Activated CD4-positive, alpha-beta T cell treated with anti-CD3 and anti-CD28 coated beads for 36 hours (primary cell): ENCODE results near the gene SLC6A16. TPM values are rescaled to one million over a fixed set of nuclear protein-coding genes. Genes with fewer than 3 reads are reported as not detected.
A peak's percentile ranks its signal among the peaks of the same experiment; 100 is the strongest.
"Not testable (repeated sequence)": the region's sequence is repeated elsewhere in the genome, so short reads cannot be mapped to it uniquely, and the experiment has no call there.

Experiments used
- ATAC-seq: fragments of 200-7000 bp; cut with Tn5 transposase; one replicate; pipeline ENCODE4 v1.10.0; 2021; ENCODE audit warnings: mild to moderate bottlenecking, moderate library complexity
- CTCF ChIA-PET: fragments of 350-600 bp; sonication (Branson Sonifier 250); formaldehyde crosslinking; loops from one replicate; lab custom pipeline; 2021; ENCODE audit warnings: antibody characterized with exemption; lab: Charles Lee
- POLR2A ChIA-PET: fragments of 350-600 bp; sonication (Branson Sonifier 250); formaldehyde crosslinking; loops from one replicate; lab custom pipeline; 2021; ENCODE audit warnings: antibody characterized with exemption, inconsistent platforms; lab: Charles Lee
- DNase-seq: peaks from one replicate; pipeline ENCODE4 v3.0.0-alpha.2; 2020
- H3K27ac Mint-ChIP-seq: one replicate; pipeline ENCODE4 v1.8.0; 2021; ENCODE audit warnings: mixed read lengths
- H3K27me3 Mint-ChIP-seq: one replicate; pipeline ENCODE4 v1.8.0; 2021; ENCODE audit warnings: mixed read lengths
- H3K36me3 Mint-ChIP-seq: one replicate; pipeline ENCODE4 v1.8.0; 2021; ENCODE audit warnings: low read depth, mixed read lengths
- H3K4me1 Mint-ChIP-seq: one replicate; pipeline ENCODE4 v1.8.0; 2021; ENCODE audit warnings: mixed read lengths
- H3K4me3 Mint-ChIP-seq: one replicate; pipeline ENCODE4 v1.8.0; 2021; ENCODE audit warnings: mild to moderate bottlenecking, moderate library complexity, mixed read lengths
- H3K9me3 Mint-ChIP-seq: one replicate; pipeline ENCODE4 v1.8.0; 2021; ENCODE audit warnings: low read depth, mixed read lengths
- intact Hi-C, 2 experiments: fragments of 100-400 bp; cut with DNase I in 1 of 2; cut with micrococcal nuclease in 1 of 2; formaldehyde crosslinking; loops; one replicate each; pipeline versions ENCODE4 v1.14.2 to v1.15.1; 2022 to 2024; cut with DNase I, micrococcal nuclease
- total RNA-seq, 2 experiments: library from RNA; stranded (reverse); gene quantifications; one replicate each; pipeline ENCODE4 v1.2.3, GENCODE V29; 2021

Gene SLC6A16
- total RNA-seq, 2 experiments from 2014 or later, result 0.42 to 1.3 TPM

- H3K9me3 Mint-ChIP-seq, H3K4me1 Mint-ChIP-seq, H3K4me3 Mint-ChIP-seq, DNase-seq, CTCF ChIA-PET, intact Hi-C loops, ATAC-seq, H3K27me3 Mint-ChIP-seq, POLR2A ChIA-PET, H3K36me3 Mint-ChIP-seq, H3K27ac Mint-ChIP-seq: not testable (repeated sequence)
Observed at GRCh38 chr19:49298653-49299052, 26.3 kb downstream of the SLC6A16 start.

GRCh38 chr19:49297403-49297802 lies 27.6 kb downstream of the SLC6A16 start:
- Mint-ChIP-seq H3K36me3 (no peaks in the 10 kb centered on the region), H3K27me3 (no peaks in the 10 kb centered on the region), H3K4me3 (no peak overlapping the region), H3K27ac (no peak overlapping the region), H3K9me3 (peaks cover under 1% of the 10 kb centered on the region), H3K4me1 (peaks cover 3% of the 10 kb centered on the region)
- CTCF ChIA-PET, result interaction anchor here (1.0 kb wide), 1 partner anchor 11 kb away, joined by 3 read pairs; no protein-coding TSS in a partner anchor
- intact Hi-C loops, result no loop called here
- DNase-seq, result no peak
- no peak for ATAC-seq
- POLR2A ChIA-PET, result no interaction called here

GRCh38 chr19:49295208-49295880 lies 29.6 kb downstream of the SLC6A16 start:
- no peak overlapping the region for H3K4me3 Mint-ChIP-seq
- intact Hi-C loops, result no loop called here
- CTCF ChIA-PET, result interaction anchor here (0.6 kb wide), 1 partner anchor 238 kb away, joined by 3 read pairs; no protein-coding TSS in a partner anchor
- H3K9me3 Mint-ChIP-seq, result no peaks in the 10 kb centered on the region
- H3K4me1 Mint-ChIP-seq, result peaks cover 2% of the 10 kb centered on the region
- ATAC-seq (no peak), DNase-seq (no peak)
- H3K27ac Mint-ChIP-seq, result no peak overlapping the region
- POLR2A ChIA-PET, result no interaction called here
- no peaks in the 10 kb centered on the region for H3K27me3 Mint-ChIP-seq
- no peaks in the 10 kb centered on the region for H3K36me3 Mint-ChIP-seq

GRCh38 chr19:49294401-49294800 lies 30.6 kb downstream of the SLC6A16 start:
- no peak for ATAC-seq
- no peak overlapping the region for H3K4me3 Mint-ChIP-seq
- H3K27me3 Mint-ChIP-seq, result no peaks in the 10 kb centered on the region
- no peaks in the 10 kb centered on the region for H3K4me1 Mint-ChIP-seq
- H3K36me3 Mint-ChIP-seq, result no peaks in the 10 kb centered on the region
- H3K9me3 Mint-ChIP-seq, result no peaks in the 10 kb centered on the region
- DNase-seq, result no peak
- CTCF ChIA-PET, result no interaction called here
- POLR2A ChIA-PET, result interaction anchor here (0.6 kb wide), 1 partner anchor 243 kb away, joined by 3 read pairs; no protein-coding TSS in a partner anchor
- H3K27ac Mint-ChIP-seq, result no peak overlapping the region
- intact Hi-C loops, result no loop called here

- H3K27ac Mint-ChIP-seq, result no peak overlapping the region
- POLR2A ChIA-PET, result no interaction called here
- DNase-seq (no peak), ATAC-seq (no peak)
- no peaks in the 10 kb centered on the region for H3K36me3 Mint-ChIP-seq
- H3K9me3 Mint-ChIP-seq, result no peaks in the 10 kb centered on the region
- no peaks in the 10 kb centered on the region for H3K27me3 Mint-ChIP-seq
- H3K4me3 Mint-ChIP-seq, result no peak overlapping the region
- no peaks in the 10 kb centered on the region for H3K4me1 Mint-ChIP-seq
- CTCF ChIA-PET, result no interaction called here
- intact Hi-C loops, result no loop called here
Observed at GRCh38 chr19:49290517-49290916, 34.5 kb downstream of the SLC6A16 start.

GRCh38 chr19:49289286-49289685 lies 35.7 kb downstream of the SLC6A16 start:
- H3K36me3 Mint-ChIP-seq, H3K27ac Mint-ChIP-seq, H3K9me3 Mint-ChIP-seq, H3K4me3 Mint-ChIP-seq, DNase-seq, POLR2A ChIA-PET, ATAC-seq, H3K4me1 Mint-ChIP-seq, intact Hi-C loops, H3K27me3 Mint-ChIP-seq: not testable (repeated sequence)
- CTCF ChIA-PET, result interaction anchor here (0.7 to 1.0 kb wide), 6 partner anchors 11 to 404 kb away, joined by 3 to 5 read pairs (median 4); no protein-coding TSS in a partner anchor

GRCh38 chr19:49288205-49288604 lies 36.8 kb downstream of the SLC6A16 start:
- H3K27ac Mint-ChIP-seq, intact Hi-C loops, POLR2A ChIA-PET, H3K9me3 Mint-ChIP-seq, DNase-seq, ATAC-seq, H3K27me3 Mint-ChIP-seq, H3K4me1 Mint-ChIP-seq, H3K36me3 Mint-ChIP-seq, H3K4me3 Mint-ChIP-seq: not testable (repeated sequence)
- CTCF ChIA-PET, result interaction anchor here (0.8 to 1.0 kb wide), 3 partner anchors 10 to 182 kb away, joined by 3 to 5 read pairs (median 4); no protein-coding TSS in a partner anchor

- Mint-ChIP-seq H3K27me3 (no peaks in the 10 kb centered on the region), H3K4me1 (no peaks in the 10 kb centered on the region), H3K4me3 (no peak overlapping the region), H3K27ac (no peak overlapping the region), H3K36me3 (no peaks in the 10 kb centered on the region), H3K9me3 (no peaks in the 10 kb centered on the region)
- DNase-seq (no peak), ATAC-seq (no peak)
- intact Hi-C loops, result no loop called here
- ChIA-PET CTCF (no interaction called here), POLR2A (no interaction called here)
Observed at GRCh38 chr19:49287141-49287770, 37.7 kb downstream of the SLC6A16 start.

GRCh38 chr19:49282184-49282583 lies 42.8 kb downstream of the SLC6A16 start:
- H3K9me3 Mint-ChIP-seq, result no peaks in the 10 kb centered on the region
- H3K36me3 Mint-ChIP-seq, result no peaks in the 10 kb centered on the region
- ATAC-seq (no peak), DNase-seq (no peak)
- intact Hi-C loops, result no loop called here
- H3K4me1 Mint-ChIP-seq, result no peaks in the 10 kb centered on the region
- CTCF ChIA-PET, result interaction anchor here (0.7 to 1.7 kb wide), 2 partner anchors 10 to 57 kb away, joined by 3 to 6 read pairs; no protein-coding TSS in a partner anchor
- no peaks in the 10 kb centered on the region for H3K27me3 Mint-ChIP-seq
- no peak overlapping the region for H3K27ac Mint-ChIP-seq
- H3K4me3 Mint-ChIP-seq, result no peak overlapping the region
- POLR2A ChIA-PET, result no interaction called here

GRCh38 chr19:49272204-49272603 lies 52.8 kb downstream of the SLC6A16 start:
- ATAC-seq (peak; percentile 75), DNase-seq (no peak)
- Mint-ChIP-seq H3K4me1 (peaks cover 3% of the 10 kb centered on the region), H3K27ac (no peak overlapping the region), H3K9me3 (peaks cover 9% of the 10 kb centered on the region), H3K36me3 (no peaks in the 10 kb centered on the region), H3K4me3 (no peak overlapping the region), H3K27me3 (peaks cover 10% of the 10 kb centered on the region)
- ChIA-PET CTCF (no interaction called here), POLR2A (no interaction called here)
- intact Hi-C loops, result no loop called here

- no peak overlapping the region for H3K27ac Mint-ChIP-seq
- CTCF ChIA-PET, result no interaction called here
- intact Hi-C loops, result no loop called here
Observed at GRCh38 chr19:49271080-49271753, 53.8 kb downstream of the SLC6A16 start.

More at GRCh38 chr19:49271080-49271753, 53.8 kb downstream of the SLC6A16 start:
- Mint-ChIP-seq H3K9me3 (peaks cover 14% of the 10 kb centered on the region), H3K36me3 (no peaks in the 10 kb centered on the region), H3K27me3 (peaks cover 10% of the 10 kb centered on the region), H3K4me1 (peaks cover 3% of the 10 kb centered on the region), H3K4me3 (no peak overlapping the region)
- ATAC-seq (no peak), DNase-seq (no peak)
- POLR2A ChIA-PET, result interaction anchor here (0.7 kb wide), 1 partner anchor 121 kb away, joined by 3 read pairs; no protein-coding TSS in a partner anchor
